ENCODE measurements around the gene HNRNPUL2.

Gene HNRNPUL2

GRCh38 chr11:62669420-62670161 lies 57.7 kb downstream of the HNRNPUL2 start:
- peak overlapping the region; percentile 21; the same call in 1 of the 2 replicates for H3K9ac ChIP-seq (ENCODE audit: low read length)
- no peaks in the 10 kb centered on the region for H3K9me3 ChIP-seq (ENCODE audit: low read length)
- no peaks in the 10 kb centered on the region for H3F3A ChIP-seq (ENCODE audit: insufficient read depth, low read length)
- H3K4me2 ChIP-seq (ENCODE audit: low read length) = peak overlapping the region; percentile 93
- peaks cover 60% of the 10 kb centered on the region for H3K4me1 ChIP-seq (ENCODE audit: insufficient read depth, low read length, severe bottlenecking)
- H3K27me3 ChIP-seq (ENCODE audit: insufficient read depth, low read length) = no peaks in the 10 kb centered on the region
- H3K27ac ChIP-seq (ENCODE audit: low read depth, low read length, poor library complexity, severe bottlenecking) = peak overlapping the region; percentile 93
- no peaks in the 10 kb centered on the region for H3K9me2 ChIP-seq (ENCODE audit: low read depth, low read length)
- peaks cover 42% of the 10 kb centered on the region for H3K36me3 ChIP-seq (ENCODE audit: insufficient read depth, low read length)
- H3K4me3 ChIP-seq (ENCODE audit: low read depth, low read length, poor library complexity, severe bottlenecking) = peak overlapping the region; percentile 91
- no peak for TF ChIP-seq EZH2 (IDR thresholded peaks at IDR 0.05; ENCODE audit: borderline replicate concordance, low read length)
- TF ChIP-seq CTCF (IDR thresholded peaks at IDR 0.05; ENCODE audit: low read length) = no peak
- no peaks in the 10 kb centered on the region for H4K20me1 ChIP-seq (ENCODE audit: insufficient read depth, low read length)
- peaks cover 8% of the 10 kb centered on the region; the same call in 1 of the 2 replicates for H3K79me2 ChIP-seq (ENCODE audit: insufficient read depth, low read length)
- no peak overlapping the region for H2AFZ ChIP-seq (ENCODE audit: low read length)

GRCh38 chr11:62667460-62667859 lies 59.8 kb downstream of the HNRNPUL2 start:
- H4K20me1 ChIP-seq (ENCODE audit: insufficient read depth, low read length) = no peaks in the 10 kb centered on the region
- no peaks in the 10 kb centered on the region for H3F3A ChIP-seq (ENCODE audit: insufficient read depth, low read length)
- peak overlapping the region; percentile 93 for H3K27ac ChIP-seq (ENCODE audit: low read depth, low read length, poor library complexity, severe bottlenecking)
- H3K27me3 ChIP-seq (ENCODE audit: insufficient read depth, low read length) = no peaks in the 10 kb centered on the region
- H2AFZ ChIP-seq (ENCODE audit: low read length) = no peak overlapping the region
- peaks cover 55% of the 10 kb centered on the region for H3K4me1 ChIP-seq (ENCODE audit: insufficient read depth, low read length, severe bottlenecking)
- peak overlapping the region; percentile 94 for H3K4me3 ChIP-seq (ENCODE audit: low read depth, low read length, poor library complexity, severe bottlenecking)
- peaks cover 38% of the 10 kb centered on the region for H3K36me3 ChIP-seq (ENCODE audit: insufficient read depth, low read length)
- H3K9ac ChIP-seq (ENCODE audit: low read length) = peak overlapping the region; percentile 99
- peak overlapping the region; percentile 94 for H3K4me2 ChIP-seq (ENCODE audit: low read length)
- no peak for TF ChIP-seq CTCF (IDR thresholded peaks at IDR 0.05; ENCODE audit: low read length)
- peaks cover 15% of the 10 kb centered on the region; the same call in 1 of the 2 replicates for H3K79me2 ChIP-seq (ENCODE audit: insufficient read depth, low read length)
- no peaks in the 10 kb centered on the region for H3K9me2 ChIP-seq (ENCODE audit: low read depth, low read length)
- no peaks in the 10 kb centered on the region for H3K9me3 ChIP-seq (ENCODE audit: low read length)

DNA sequence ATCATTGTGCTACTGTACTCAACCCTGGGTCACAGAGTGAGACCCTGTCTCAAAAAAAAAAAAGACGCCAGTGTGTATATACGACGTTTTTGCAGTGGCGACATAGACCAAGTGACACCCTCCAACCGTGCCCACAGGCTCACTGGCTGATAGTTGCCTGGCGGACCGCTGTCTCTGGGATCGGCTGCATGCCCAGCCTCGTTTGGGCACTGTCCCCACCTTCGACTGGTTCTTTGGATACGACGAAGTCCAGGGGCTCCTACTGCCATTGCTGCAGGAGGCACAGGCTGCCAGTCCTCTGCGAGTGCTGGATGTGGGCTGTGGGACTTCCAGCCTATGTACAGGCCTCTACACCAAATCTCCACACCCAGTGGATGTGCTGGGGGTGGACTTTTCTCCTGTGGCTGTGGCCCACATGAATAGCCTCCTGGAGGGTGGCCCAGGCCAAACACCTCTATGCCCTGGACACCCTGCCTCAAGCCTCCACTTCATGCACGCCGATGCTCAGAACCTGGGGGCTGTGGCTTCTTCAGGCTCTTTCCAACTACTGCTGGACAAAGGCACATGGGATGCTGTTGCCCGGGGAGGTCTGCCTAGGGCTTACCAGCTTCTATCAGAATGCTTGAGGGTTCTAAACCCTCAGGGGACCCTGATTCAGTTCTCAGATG lies 60.9 kb downstream of the HNRNPUL2 start:
- H3K79me2 ChIP-seq (ENCODE audit: insufficient read depth, low read length) = peaks cover 15% of the 10 kb centered on the region; the same call in 1 of the 2 replicates
- H3K27me3 ChIP-seq (ENCODE audit: insufficient read depth, low read length) = no peaks in the 10 kb centered on the region
- no peaks in the 10 kb centered on the region for H3K9me3 ChIP-seq (ENCODE audit: low read length)
- H3K4me3 ChIP-seq (ENCODE audit: low read depth, low read length, poor library complexity, severe bottlenecking) = peak overlapping the region; percentile 94
- H4K20me1 ChIP-seq (ENCODE audit: insufficient read depth, low read length) = no peaks in the 10 kb centered on the region
- H3K4me2 ChIP-seq (ENCODE audit: low read length) = peak overlapping the region; percentile 94
- H3K4me1 ChIP-seq (ENCODE audit: insufficient read depth, low read length, severe bottlenecking) = peaks cover 53% of the 10 kb centered on the region
- no peaks in the 10 kb centered on the region for H3K9me2 ChIP-seq (ENCODE audit: low read depth, low read length)
- peak overlapping the region; percentile 99 for H3K9ac ChIP-seq (ENCODE audit: low read length)
- H3F3A ChIP-seq (ENCODE audit: insufficient read depth, low read length) = no peaks in the 10 kb centered on the region
- H3K27ac ChIP-seq (ENCODE audit: low read depth, low read length, poor library complexity, severe bottlenecking) = peak overlapping the region; percentile 93
- peaks cover 45% of the 10 kb centered on the region for H3K36me3 ChIP-seq (ENCODE audit: insufficient read depth, low read length)
- no peak overlapping the region for H2AFZ ChIP-seq (ENCODE audit: low read length)
- no peak for TF ChIP-seq CTCF (IDR thresholded peaks at IDR 0.05; ENCODE audit: low read length)
- no peak for TF ChIP-seq EZH2 (IDR thresholded peaks at IDR 0.05; ENCODE audit: borderline replicate concordance, low read length)

All from OCI-LY1 (cell line).